Measurements from ENCODE around the gene OR8I2. TPM values are rescaled to one million over a fixed set of nuclear protein-coding genes. Genes with fewer than 3 reads are reported as not detected.
"Not testable (repeated sequence)": the region's sequence is repeated elsewhere in the genome, so short reads cannot be mapped to it uniquely, and the experiment has no call there.

Gene OR8I2
- not detected in 2 replicates for polyA plus RNA-seq (2011; rRNA removed)
- polyA minus RNA-seq (2011; rRNA and poly(A)+ RNA removed) = not detected in 2 replicates

- no peaks in the 10 kb centered on the region for H3K36me3 ChIP-seq (ENCODE audit: control insufficient read depth, insufficient read depth, low read length)
- ChIA-PET CTCF (no interaction called here), POLR2A (no interaction called here)
- no peak for DNase-seq (ENCODE audit: low read depth)
- no peak within 1 kb of the TSS for H3K4me3 ChIP-seq (ENCODE audit: low read depth, low read length)
- no peaks in the 10 kb centered on the region for H3K27me3 ChIP-seq (ENCODE audit: control insufficient read depth, insufficient read depth, low read length)
- TF ChIP-seq, protein P1, sequence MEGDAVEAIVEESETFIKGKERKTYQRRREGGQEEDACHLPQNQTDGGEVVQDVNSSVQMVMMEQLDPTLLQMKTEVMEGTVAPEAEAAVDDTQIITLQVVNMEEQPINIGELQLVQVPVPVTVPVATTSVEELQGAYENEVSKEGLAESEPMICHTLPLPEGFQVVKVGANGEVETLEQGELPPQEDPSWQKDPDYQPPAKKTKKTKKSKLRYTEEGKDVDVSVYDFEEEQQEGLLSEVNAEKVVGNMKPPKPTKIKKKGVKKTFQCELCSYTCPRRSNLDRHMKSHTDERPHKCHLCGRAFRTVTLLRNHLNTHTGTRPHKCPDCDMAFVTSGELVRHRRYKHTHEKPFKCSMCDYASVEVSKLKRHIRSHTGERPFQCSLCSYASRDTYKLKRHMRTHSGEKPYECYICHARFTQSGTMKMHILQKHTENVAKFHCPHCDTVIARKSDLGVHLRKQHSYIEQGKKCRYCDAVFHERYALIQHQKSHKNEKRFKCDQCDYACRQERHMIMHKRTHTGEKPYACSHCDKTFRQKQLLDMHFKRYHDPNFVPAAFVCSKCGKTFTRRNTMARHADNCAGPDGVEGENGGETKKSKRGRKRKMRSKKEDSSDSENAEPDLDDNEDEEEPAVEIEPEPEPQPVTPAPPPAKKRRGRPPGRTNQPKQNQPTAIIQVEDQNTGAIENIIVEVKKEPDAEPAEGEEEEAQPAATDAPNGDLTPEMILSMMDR (IDR thresholded peaks at IDR 0.05; ENCODE audit: insufficient read depth, low read depth, low read length) = no peak
Observed at GRCh38 chr11:56093008-56093407, at the start of gene OR8I2. Gene OR8I2 (plus strand): TSS chr11:56093308. CDS start chr11:56093308, 0 bp downstream.

DNA sequence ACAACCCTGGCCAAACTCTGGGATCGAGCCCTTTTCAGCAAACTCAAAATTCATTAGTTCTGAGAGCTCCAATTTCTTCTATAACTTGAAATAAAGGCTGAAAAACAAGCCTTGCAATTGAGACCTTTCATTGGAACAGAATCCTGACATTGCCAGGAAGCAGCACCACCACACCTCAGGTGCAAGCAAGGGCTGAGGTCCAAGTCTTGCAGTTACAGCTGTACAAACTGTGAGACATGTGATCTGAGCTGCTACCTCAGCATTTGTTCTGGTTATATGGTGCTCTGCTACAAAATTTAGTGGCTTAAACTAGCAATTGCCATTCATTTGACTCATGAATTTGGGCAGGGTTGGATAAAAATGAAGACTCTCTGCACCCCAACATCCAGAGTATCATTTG lies 47.6 kb upstream of the OR8I2 start:
- DNase-seq (ENCODE audit: low read depth) = no peak
- POLR2A ChIA-PET = no interaction called here
- TF ChIP-seq, protein P1 (IDR thresholded peaks at IDR 0.05; ENCODE audit: insufficient read depth, low read depth, low read length) = no peak
- H3K4me3 ChIP-seq (ENCODE audit: low read depth, low read length) = no peak overlapping the region
- CTCF ChIA-PET = interaction anchor here (0.8 kb wide), 1 partner anchor 10 kb away, joined by 4 read pairs; no protein-coding TSS in a partner anchor
- H3K27me3 ChIP-seq (ENCODE audit: control insufficient read depth, insufficient read depth, low read length) = no peaks in the 10 kb centered on the region
- H3K36me3 ChIP-seq (ENCODE audit: control insufficient read depth, insufficient read depth, low read length) = no peaks in the 10 kb centered on the region

DNA sequence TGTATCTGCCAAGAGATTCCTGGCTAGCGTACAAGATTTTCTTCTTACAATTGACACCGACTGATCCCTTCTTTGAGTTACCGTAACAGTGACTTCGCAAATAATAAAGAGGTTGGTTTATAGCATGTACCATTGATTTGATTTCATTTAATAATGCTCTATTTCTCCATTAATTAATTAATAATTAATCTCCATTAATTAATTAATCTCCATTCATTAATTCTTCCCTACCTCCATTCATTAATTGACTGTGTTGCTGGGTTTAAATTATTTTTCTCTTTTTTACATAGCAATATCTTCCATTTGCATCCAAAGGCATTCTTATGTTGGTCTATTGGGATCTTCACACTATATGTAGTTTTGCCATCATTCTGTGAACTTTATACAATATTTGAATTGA lies 44.6 kb upstream of the OR8I2 start:
- no peaks in the 10 kb centered on the region for H3K27me3 ChIP-seq (ENCODE audit: control insufficient read depth, insufficient read depth, low read length)
- ChIA-PET CTCF (no interaction called here), POLR2A (no interaction called here)
- TF ChIP-seq, protein P1 (IDR thresholded peaks at IDR 0.05; ENCODE audit: insufficient read depth, low read depth, low read length) = no peak
- H3K4me3 ChIP-seq (ENCODE audit: low read depth, low read length) = no peak overlapping the region
- no peaks in the 10 kb centered on the region for H3K36me3 ChIP-seq (ENCODE audit: control insufficient read depth, insufficient read depth, low read length)
- DNase-seq (ENCODE audit: low read depth) = no peak

DNA sequence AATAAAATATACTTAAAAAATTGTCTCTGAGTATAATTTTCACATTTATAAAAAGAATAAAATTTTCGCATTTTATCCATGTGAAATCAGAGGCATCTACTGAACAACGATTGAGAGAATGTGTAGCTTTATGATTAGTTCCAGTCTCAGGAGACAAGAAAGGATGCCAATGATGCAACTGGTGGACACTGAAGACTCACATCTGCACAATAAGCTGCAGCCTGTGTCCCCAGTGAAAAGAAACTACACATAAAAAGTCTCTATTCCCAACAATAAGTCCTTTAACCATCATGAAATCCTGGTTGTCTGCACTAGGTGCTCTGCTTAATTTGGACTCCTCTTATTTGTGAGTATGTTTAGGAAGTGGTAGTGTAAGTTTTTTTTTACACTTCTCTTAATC lies 43.6 kb upstream of the OR8I2 start:
- no peak for DNase-seq (ENCODE audit: low read depth)
- TF ChIP-seq, protein P1 (IDR thresholded peaks at IDR 0.05; ENCODE audit: insufficient read depth, low read depth, low read length) = no peak
- POLR2A ChIA-PET = no interaction called here
- H3K4me3 ChIP-seq (ENCODE audit: low read depth, low read length) = no peak overlapping the region
- no peaks in the 10 kb centered on the region for H3K36me3 ChIP-seq (ENCODE audit: control insufficient read depth, insufficient read depth, low read length)
- no peaks in the 10 kb centered on the region for H3K27me3 ChIP-seq (ENCODE audit: control insufficient read depth, insufficient read depth, low read length)
- CTCF ChIA-PET = no interaction called here

DNA sequence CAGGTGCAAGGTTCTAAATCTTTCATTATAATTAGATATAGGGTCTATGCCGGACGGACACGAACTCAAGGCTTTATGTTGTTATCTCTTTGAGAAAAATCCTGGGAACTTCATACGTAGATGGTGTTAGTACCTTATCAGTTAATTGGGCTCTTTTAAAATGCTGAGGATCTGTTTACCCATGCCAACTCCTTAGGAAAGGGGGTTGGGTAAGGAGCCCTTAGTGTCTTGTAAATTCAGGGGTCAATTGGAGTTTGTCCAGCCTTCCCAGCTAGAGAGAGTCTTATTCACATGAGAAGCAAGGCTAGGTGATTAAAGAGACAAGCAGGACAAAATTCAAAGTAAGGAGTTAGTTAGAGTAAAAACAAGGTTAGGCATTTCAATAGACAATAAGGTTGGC lies 36.7 kb upstream of the OR8I2 start:
- DNase-seq (ENCODE audit: low read depth); H3K4me3 ChIP-seq (ENCODE audit: low read depth, low read length); H3K36me3 ChIP-seq (ENCODE audit: control insufficient read depth, insufficient read depth, low read length); H3K27me3 ChIP-seq (ENCODE audit: control insufficient read depth, insufficient read depth, low read length); CTCF ChIA-PET; POLR2A ChIA-PET: not testable (repeated sequence)

DNA sequence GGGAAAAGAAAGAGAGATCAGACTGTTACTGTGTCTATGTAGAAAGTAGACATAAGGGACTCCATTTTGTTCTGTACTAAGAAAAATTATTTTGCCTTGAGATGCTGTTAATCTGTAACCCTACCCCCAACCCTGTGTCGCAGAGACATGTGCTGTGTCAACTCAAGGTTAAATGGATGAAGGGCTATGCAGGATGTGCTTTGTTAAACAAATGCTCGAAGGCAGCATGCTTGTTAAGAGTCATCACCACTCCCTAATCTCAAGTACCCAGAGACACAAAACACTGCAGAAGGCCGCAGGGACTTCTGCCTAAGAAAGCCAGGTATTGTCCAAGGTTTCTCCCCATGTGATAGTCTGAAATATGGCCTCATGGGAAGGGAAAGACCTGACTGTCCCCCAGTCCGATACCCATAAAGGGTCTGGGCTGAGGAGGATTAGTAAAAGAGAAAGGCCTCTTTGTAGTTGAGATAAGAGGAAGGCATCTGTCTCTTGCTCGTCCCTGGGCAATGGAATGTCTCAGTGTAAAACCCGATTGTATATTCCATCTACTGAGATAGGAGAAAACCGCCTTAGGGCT lies 35.4 kb upstream of the OR8I2 start:
- H3K36me3 ChIP-seq (ENCODE audit: control insufficient read depth, insufficient read depth, low read length); H3K27me3 ChIP-seq (ENCODE audit: control insufficient read depth, insufficient read depth, low read length); H3K4me3 ChIP-seq (ENCODE audit: low read depth, low read length); POLR2A ChIA-PET; DNase-seq (ENCODE audit: low read depth); CTCF ChIA-PET: not testable (repeated sequence)

- H3K36me3 ChIP-seq (ENCODE audit: control insufficient read depth, insufficient read depth, low read length); POLR2A ChIA-PET; DNase-seq (ENCODE audit: low read depth); H3K27me3 ChIP-seq (ENCODE audit: control insufficient read depth, insufficient read depth, low read length); H3K4me3 ChIP-seq (ENCODE audit: low read depth, low read length); CTCF ChIA-PET: not testable (repeated sequence)
Observed at GRCh38 chr11:56058260-56058780, 34.8 kb upstream of the OR8I2 start.
